Astrocyte of the cerebellum (primary cell): Measurements from ENCODE around the gene MANSC1.

ENCODE experiments used
- DNase-seq: peaks from one replicate; pipeline ENCODE4 v3.0.0-alpha.2; 2011; ENCODE audit warnings: low read depth
- H3K4me3 ChIP-seq: 2 replicates; pipeline ENCODE4 v1.5.1; 2011; ENCODE audit warnings: mild to moderate bottlenecking, low read depth, low read length, moderate library complexity
- in situ Hi-C: cut with HindIII; loops from 2 replicates; pipeline ENCODE4 v1.10.0; 2017; ENCODE audit warnings: low sequenced_read_pairs
- TF ChIP-seq, protein P1 (sequence below): IDR thresholded peaks from 2 replicates; pipeline ENCODE4 v1.5.1; 2012; ENCODE audit warnings: low read length, low read depth, moderate library complexity, mild to moderate bottlenecking; ENCODE audit errors: missing control alignments

MANSC1 gene

DNA sequence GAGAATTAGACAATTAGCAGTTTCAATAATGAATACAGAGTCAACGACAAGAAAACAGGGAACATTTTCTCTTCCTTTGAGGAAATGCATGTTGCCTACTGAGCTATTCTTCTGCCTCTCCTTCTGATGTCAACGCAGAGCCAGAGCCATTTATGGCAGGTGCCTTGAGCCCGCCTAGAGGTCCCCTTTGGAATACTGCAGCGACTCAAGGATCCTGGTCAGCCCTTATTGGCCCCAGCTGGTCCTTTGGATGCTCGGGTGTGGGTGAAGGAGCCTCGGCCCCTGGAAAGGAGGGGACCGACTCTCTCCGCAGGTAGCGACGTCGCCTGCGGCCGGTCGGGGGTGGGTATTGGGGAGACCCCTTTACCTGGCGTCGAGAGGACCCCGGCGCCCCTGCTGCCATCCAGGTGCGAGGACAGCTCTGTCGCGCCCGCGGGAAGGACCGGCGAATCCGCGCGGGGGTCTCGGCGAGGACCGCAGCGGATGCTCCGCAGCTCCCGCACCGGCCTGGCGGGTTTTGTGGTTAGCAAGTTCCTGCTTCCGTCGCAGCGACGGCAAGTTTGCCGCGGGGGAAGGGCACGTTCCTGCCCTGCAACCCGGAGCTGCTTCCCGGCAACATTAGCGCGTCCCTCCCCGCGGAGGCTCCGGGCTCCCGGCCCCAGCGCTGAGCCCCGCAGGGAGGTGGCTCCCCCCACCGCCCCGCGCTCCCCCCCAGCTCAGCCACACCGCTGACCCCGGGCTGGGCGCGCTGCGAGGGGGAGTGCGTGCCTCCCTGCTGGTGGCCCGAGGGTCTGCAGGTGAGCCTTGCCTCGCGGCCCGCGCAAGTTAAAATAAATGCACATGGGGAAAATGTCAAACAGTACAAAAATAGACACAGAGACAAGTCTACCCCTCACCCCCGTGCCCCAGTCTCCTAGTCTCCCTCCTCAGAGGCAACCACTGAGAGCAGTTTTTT lies at the start of gene MANSC1:
MANSC1 (minus strand) TSS at position 532 of the 955 bp plus-strand sequence. CDS start 6,928 bp downstream, outside the sequence.
- H3K4me3 ChIP-seq, result peak within 1 kb of the TSS; percentile 60
- in situ Hi-C loops, result loop anchor here (25.0 kb wide), 1 partner anchor 263 kb away; no protein-coding TSS in a partner anchor
- no peak for DNase-seq
- TF ChIP-seq, protein P1, sequence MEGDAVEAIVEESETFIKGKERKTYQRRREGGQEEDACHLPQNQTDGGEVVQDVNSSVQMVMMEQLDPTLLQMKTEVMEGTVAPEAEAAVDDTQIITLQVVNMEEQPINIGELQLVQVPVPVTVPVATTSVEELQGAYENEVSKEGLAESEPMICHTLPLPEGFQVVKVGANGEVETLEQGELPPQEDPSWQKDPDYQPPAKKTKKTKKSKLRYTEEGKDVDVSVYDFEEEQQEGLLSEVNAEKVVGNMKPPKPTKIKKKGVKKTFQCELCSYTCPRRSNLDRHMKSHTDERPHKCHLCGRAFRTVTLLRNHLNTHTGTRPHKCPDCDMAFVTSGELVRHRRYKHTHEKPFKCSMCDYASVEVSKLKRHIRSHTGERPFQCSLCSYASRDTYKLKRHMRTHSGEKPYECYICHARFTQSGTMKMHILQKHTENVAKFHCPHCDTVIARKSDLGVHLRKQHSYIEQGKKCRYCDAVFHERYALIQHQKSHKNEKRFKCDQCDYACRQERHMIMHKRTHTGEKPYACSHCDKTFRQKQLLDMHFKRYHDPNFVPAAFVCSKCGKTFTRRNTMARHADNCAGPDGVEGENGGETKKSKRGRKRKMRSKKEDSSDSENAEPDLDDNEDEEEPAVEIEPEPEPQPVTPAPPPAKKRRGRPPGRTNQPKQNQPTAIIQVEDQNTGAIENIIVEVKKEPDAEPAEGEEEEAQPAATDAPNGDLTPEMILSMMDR, result peak; percentile 49

GRCh38 chr12:12399161-12399560 lies 49.1 kb upstream of the MANSC1 start:
- DNase-seq, result no peak
- in situ Hi-C loops, result loop anchor here (25.0 kb wide), 1 partner anchor 313 kb away; the partner anchor contains the start of gene CDKN1B
- no peak overlapping the region for H3K4me3 ChIP-seq
- TF ChIP-seq, protein P1, result no peak

- DNase-seq, result peak; percentile 87
- no peak overlapping the region for H3K4me3 ChIP-seq
- in situ Hi-C loops, result loop anchor here (25.0 kb wide), 1 partner anchor 314 kb away; the partner anchor contains the start of gene CDKN1B
- TF ChIP-seq, protein P1, result no peak
Measured at GRCh38 chr12:12398026-12398859, 48.2 kb upstream of the MANSC1 start.

DNA sequence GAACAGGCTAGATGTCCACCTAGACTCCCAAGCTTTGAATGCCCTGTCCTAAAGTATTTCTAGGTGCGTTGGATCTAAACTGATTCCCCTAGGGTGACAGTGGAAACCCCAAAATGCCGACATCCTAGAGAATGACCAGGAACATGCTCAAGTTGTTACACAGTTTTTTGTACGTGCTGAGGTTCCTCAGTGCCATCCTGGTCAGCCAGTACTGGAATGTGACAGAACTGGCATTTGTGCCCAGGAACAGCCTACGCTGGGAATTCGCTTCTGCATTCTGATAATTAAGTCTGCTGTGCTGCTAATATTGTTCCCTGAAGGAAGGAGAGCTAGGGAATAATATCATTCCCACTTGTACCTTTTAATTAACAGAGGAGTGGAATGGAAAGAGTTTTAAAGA lies 47.1 kb upstream of the MANSC1 start:
- no peak for DNase-seq
- in situ Hi-C loops, result loop anchor here (25.0 kb wide), 1 partner anchor 315 kb away; the partner anchor contains the start of gene CDKN1B
- TF ChIP-seq, protein P1, result no peak
- no peak overlapping the region for H3K4me3 ChIP-seq

GRCh38 chr12:12396694-12397093 lies 46.7 kb upstream of the MANSC1 start:
- in situ Hi-C loops, result loop anchor here (25.0 kb wide), 1 partner anchor 316 kb away; the partner anchor contains the start of gene CDKN1B
- TF ChIP-seq, protein P1, result no peak
- DNase-seq, result no peak

DNA sequence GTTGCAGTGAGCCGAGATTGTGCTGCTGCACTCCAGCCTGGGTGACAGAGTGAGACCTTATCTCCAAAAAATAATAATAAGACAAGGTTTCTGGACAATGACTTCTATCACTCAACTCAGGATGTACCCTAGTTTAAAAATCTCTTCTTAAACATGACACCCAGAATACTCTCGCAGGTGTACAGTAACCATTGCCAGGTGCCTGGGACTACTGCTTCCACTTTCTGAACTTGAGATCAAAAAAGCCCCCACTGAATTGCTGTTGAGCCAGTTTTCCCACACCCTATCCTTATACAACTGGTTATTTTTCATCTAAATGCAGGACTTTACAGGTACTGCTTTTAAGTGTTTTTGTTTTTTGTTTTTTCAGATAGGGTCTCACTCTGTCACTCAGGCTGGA lies 43.1 kb upstream of the MANSC1 start:
- DNase-seq, result no peak
- TF ChIP-seq, protein P1, result no peak
- in situ Hi-C loops, result loop anchor here (25.0 kb wide), 1 partner anchor 319 kb away; the partner anchor contains the start of gene CDKN1B
- H3K4me3 ChIP-seq, result no peak overlapping the region

More at GRCh38 chr12:12396694-12397093, 46.7 kb upstream of the MANSC1 start:
- no peak overlapping the region for H3K4me3 ChIP-seq
